CD4-positive, alpha-beta T cell (primary cell): ENCODE data around the gene PLEKHN1. TPM values are rescaled to one million over a fixed set of nuclear protein-coding genes. Genes with fewer than 3 reads are reported as not detected.

Experiments used
- ATAC-seq: fragments of 200-7000 bp; cut with Tn5 transposase; one replicate; pipeline ENCODE4 v1.10.0; 2022; ENCODE audit warnings: mild to moderate bottlenecking; ENCODE audit not compliant: poor library complexity
- CTCF ChIA-PET: fragments of 350-600 bp; sonication (Branson Sonifier 250); formaldehyde crosslinking; loops from one replicate; lab custom pipeline; 2021; ENCODE audit warnings: antibody characterized with exemption, inconsistent platforms; lab: Charles Lee
- POLR2A ChIA-PET: fragments of 350-600 bp; sonication (Branson Sonifier 250); formaldehyde crosslinking; loops from one replicate; lab custom pipeline; 2021; ENCODE audit warnings: antibody characterized with exemption, inconsistent platforms; lab: Charles Lee
- DNase-seq, 14 experiments: peaks; one replicate each; pipeline ENCODE4 v3.0.0-alpha.2; 2013 to 2020; ENCODE audit warnings: mixed read lengths in 2 of 14
- H3K27ac ChIP-seq, 2 donors: one replicate each; pipeline versions ENCODE4 v1.5.1 to v1.7.0; 2013; ENCODE audit warnings: low read length in 2 of 2, low read depth in 1 of 2, mild to moderate bottlenecking in 1 of 2
- H3K27me3 ChIP-seq, 2 experiments: 1 replicate in 1 of 2; 2 replicates in 1 of 2; pipeline versions ENCODE4 v1.6.1 to v1.7.0; 2013; ENCODE audit warnings: low read length in 2 of 2, control low read depth in 1 of 2, mild to moderate bottlenecking in 1 of 2, moderate library complexity in 1 of 2; ENCODE audit not compliant: insufficient read depth in 2 of 2, control insufficient read depth in 1 of 2
- H3K36me3 ChIP-seq: one replicate; pipeline ENCODE4 v1.6.1; 2013; ENCODE audit warnings: low read length, control low read depth; ENCODE audit not compliant: insufficient read depth
- H3K4me1 ChIP-seq: one replicate; pipeline ENCODE4 v1.6.1; 2013; ENCODE audit warnings: low read length, control low read depth; ENCODE audit not compliant: insufficient read depth
- H3K4me3 ChIP-seq: one replicate; pipeline ENCODE4 v1.5.1; 2013; ENCODE audit warnings: mild to moderate bottlenecking, low read length, moderate library complexity
- H3K9me3 ChIP-seq, 2 experiments: 1 replicate in 1 of 2; 2 replicates in 1 of 2; pipeline versions ENCODE4 v1.6.1 to v1.7.0; 2013; ENCODE audit warnings: low read length in 2 of 2, mild to moderate bottlenecking in 2 of 2, control low read depth in 1 of 2, moderate library complexity in 1 of 2; ENCODE audit not compliant: control insufficient read depth in 1 of 2, insufficient read depth in 1 of 2
- H3K27ac Mint-ChIP-seq: one replicate; pipeline ENCODE4 v1.8.0; 2020; ENCODE audit warnings: mixed read lengths
- H3K27me3 Mint-ChIP-seq: one replicate; pipeline ENCODE4 v1.8.0; 2021; ENCODE audit warnings: mixed read lengths
- H3K36me3 Mint-ChIP-seq: one replicate; pipeline ENCODE4 v1.8.0; 2021; ENCODE audit warnings: low read depth, mixed read lengths
- H3K4me1 Mint-ChIP-seq: one replicate; pipeline ENCODE4 v1.8.0; 2021; ENCODE audit warnings: low read depth, mixed read lengths
- H3K4me3 Mint-ChIP-seq: one replicate; pipeline ENCODE4 v1.8.0; 2020; ENCODE audit warnings: mild to moderate bottlenecking, mixed read lengths
- H3K9me3 Mint-ChIP-seq: one replicate; pipeline ENCODE4 v1.8.0; 2020; ENCODE audit warnings: mixed read lengths
- intact Hi-C, 2 experiments: fragments of 100-400 bp; cut with DNase I in 1 of 2; cut with micrococcal nuclease in 1 of 2; formaldehyde crosslinking; loops; one replicate each; pipeline versions ENCODE4 v1.15.1 to v1.9.0; 2023 to 2025; cut with DNase I, micrococcal nuclease
- total RNA-seq, 174 experiments: library from RNA in 2 of 174; stranded (reverse) in 2 of 174; gene quantifications; one replicate each; pipeline ENCODE4 v1.2.3 and lab custom pipeline; 2021 to 2026
- TF ChIP-seq, protein P1 (sequence below): fragments of 200-600 bp; IDR thresholded peaks from one replicate; pipeline ENCODE4 v1.8.0; 2022; ENCODE audit warnings: antibody characterized with exemption, mild to moderate bottlenecking

Gene PLEKHN1
- total RNA-seq, 2 experiments from 2014 or later: 0.69 to 0.95 TPM

DNA sequence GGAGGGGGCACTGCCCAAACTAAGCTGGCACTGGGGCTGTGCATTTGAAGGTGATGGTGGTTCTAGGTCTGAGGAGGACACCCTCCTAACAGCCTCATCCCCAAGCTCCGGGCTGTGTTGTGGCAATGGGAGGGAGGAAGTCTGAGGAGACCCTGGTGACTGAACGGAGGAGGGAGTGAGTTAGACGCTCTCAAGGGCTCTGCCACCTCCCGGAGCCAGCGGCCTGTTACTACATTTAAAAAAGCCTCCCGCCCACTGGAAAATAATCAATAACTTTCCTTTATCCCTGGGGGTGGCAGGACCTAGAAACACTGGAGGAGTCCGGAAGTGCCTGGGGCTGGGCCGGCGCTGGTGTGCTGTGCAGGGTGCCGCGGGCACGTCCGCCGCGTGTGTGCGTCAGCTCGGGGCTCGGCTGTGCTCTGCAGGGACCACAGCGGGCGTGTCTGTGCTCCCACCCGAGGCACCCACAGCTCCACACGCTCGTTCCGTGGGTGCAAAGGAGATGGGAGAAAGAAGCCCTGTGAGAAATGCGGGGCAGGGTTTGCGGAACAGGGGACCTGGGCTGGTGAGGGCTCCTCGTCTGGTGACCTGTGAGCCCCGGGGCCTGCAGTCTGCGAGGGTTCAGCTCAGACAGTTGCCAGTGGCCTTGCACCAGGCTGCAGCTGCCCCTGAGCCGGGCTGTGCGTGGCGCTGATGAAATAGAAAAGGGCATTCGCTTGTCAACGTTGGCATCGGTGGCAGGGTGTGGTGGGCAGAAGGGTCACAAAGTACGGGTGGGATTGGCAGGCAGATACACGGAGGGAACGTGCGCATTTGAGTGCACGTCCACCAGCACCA, 37.2 kb upstream of the PLEKHN1 start:
- Histone ChIP-seq H3K27me3 (peaks cover 23% of the 10 kb centered on the region in 2 experiments), H3K4me3 (no peak overlapping the region), H3K36me3 (no peaks in the 10 kb centered on the region), H3K9me3 (peaks cover 0 to 34% of the 10 kb centered on the region in 2 experiments), H3K27ac (no peak overlapping the region), H3K4me1 (peaks cover 16% of the 10 kb centered on the region)
- H3K4me1 Mint-ChIP-seq: no peaks in the 10 kb centered on the region
- no peaks in the 10 kb centered on the region for H3K9me3 Mint-ChIP-seq
- ChIA-PET CTCF (no interaction called here), POLR2A (no interaction called here)
- DNase-seq (no peak), ATAC-seq (no peak)
- no peak overlapping the region for H3K27ac Mint-ChIP-seq
- TF ChIP-seq, protein P1, sequence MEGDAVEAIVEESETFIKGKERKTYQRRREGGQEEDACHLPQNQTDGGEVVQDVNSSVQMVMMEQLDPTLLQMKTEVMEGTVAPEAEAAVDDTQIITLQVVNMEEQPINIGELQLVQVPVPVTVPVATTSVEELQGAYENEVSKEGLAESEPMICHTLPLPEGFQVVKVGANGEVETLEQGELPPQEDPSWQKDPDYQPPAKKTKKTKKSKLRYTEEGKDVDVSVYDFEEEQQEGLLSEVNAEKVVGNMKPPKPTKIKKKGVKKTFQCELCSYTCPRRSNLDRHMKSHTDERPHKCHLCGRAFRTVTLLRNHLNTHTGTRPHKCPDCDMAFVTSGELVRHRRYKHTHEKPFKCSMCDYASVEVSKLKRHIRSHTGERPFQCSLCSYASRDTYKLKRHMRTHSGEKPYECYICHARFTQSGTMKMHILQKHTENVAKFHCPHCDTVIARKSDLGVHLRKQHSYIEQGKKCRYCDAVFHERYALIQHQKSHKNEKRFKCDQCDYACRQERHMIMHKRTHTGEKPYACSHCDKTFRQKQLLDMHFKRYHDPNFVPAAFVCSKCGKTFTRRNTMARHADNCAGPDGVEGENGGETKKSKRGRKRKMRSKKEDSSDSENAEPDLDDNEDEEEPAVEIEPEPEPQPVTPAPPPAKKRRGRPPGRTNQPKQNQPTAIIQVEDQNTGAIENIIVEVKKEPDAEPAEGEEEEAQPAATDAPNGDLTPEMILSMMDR: no peak
- no peaks in the 10 kb centered on the region for H3K36me3 Mint-ChIP-seq
- no peak overlapping the region for H3K4me3 Mint-ChIP-seq
- peaks cover 51% of the 10 kb centered on the region for H3K27me3 Mint-ChIP-seq
- intact Hi-C loops: no loop called here

DNA sequence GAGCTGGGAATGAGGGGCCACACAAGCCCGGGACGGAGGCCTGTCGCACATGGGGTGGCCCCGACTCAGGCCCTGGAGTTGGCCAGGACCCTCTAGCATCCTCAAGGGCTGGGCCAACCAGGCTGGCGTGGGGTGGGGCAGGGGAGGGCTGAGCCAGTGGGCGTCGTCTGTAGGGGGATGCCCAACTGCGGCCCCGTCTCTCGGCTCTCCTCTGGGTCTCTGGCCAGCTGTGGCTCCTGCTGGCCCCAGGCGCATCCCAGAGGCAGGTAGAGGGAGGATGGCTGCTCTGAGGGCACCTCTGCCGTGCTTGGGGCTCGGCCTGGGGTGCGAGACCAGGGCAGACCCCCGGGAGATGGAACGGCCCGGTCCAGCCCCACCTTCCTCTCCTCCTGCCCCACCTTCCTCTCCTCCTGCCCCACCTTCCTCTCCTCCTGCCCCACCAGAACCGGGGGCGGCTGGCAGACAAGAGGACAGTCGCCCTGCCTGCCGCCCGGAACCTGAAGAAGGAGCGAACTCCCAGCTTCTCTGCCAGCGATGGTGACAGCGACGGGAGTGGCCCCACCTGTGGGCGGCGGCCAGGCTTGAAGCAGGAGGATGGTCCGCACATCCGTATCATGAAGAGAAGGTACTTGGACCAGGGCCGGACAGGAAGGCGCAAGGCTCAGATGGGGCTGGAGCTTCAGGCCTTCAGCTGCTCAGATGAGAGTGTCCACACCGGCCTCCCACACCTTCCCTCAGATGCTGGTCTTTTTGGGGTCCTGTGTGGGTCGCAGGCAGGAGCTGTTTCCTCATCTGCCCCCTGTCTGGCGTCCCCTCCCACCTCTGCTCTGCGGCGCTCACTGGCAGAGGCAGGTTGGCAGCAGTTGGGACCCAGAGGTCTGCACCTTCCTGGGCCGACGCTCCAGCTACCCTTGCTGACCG, 36.3 kb upstream of the PLEKHN1 start:
- ChIA-PET POLR2A (no interaction called here), CTCF (interaction anchor here (0.9 kb wide), 1 partner anchor 72 kb away, joined by 3 read pairs; no protein-coding TSS in a partner anchor)
- intact Hi-C loops: no loop called here
- H3K9me3 ChIP-seq: peaks cover 0 to 35% of the 10 kb centered on the region in 2 experiments
- H3K27ac ChIP-seq: no peak overlapping the region
- H3K4me3 ChIP-seq: no peak overlapping the region
- H3K4me1 ChIP-seq: peaks cover 11% of the 10 kb centered on the region
- Mint-ChIP-seq H3K27ac (no peak overlapping the region), H3K9me3 (no peaks in the 10 kb centered on the region), H3K4me1 (no peaks in the 10 kb centered on the region), H3K4me3 (no peak overlapping the region), H3K27me3 (peaks cover 53% of the 10 kb centered on the region), H3K36me3 (no peaks in the 10 kb centered on the region)
- no peak for ATAC-seq
- DNase-seq: no peak
- H3K36me3 ChIP-seq: no peaks in the 10 kb centered on the region
- H3K27me3 ChIP-seq: peaks cover 24 to 25% of the 10 kb centered on the region in 2 experiments
- TF ChIP-seq, protein P1: no peak

DNA sequence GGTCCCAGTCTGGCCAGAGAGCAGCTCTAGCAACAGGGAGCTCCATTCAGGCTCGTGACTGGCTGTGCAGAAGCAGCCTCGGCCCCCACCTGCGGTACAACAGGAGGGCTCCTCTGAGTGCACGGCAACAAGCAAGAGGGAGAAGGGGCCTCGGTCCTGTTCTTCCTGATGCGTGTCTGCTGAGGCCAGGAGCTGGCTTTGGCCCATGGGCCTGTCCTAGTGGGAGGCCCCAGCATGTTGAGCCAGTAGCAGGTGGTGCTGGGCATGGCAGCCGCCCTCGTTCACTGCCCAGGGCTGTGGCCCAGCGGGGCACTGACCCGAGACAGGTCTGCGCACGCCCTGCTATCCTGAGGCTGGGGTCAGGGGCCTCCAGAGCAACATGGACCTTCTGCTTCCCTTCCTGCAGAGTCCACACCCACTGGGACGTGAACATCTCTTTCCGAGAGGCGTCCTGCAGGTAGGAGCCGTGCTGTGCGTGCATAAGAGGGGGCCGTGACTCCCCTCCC, 35.6 kb upstream of the PLEKHN1 start:
- ATAC-seq: no peak

More for the DNA sequence above, 35.6 kb upstream of the PLEKHN1 start:
- Mint-ChIP-seq H3K36me3 (no peaks in the 10 kb centered on the region), H3K27ac (no peak overlapping the region), H3K4me3 (no peak overlapping the region), H3K9me3 (no peaks in the 10 kb centered on the region), H3K4me1 (no peaks in the 10 kb centered on the region), H3K27me3 (peaks cover 60% of the 10 kb centered on the region)
- H3K36me3 ChIP-seq: no peaks in the 10 kb centered on the region
- H3K27ac ChIP-seq: no peak overlapping the region
- DNase-seq: no peak
- intact Hi-C loops: no loop called here
- H3K4me3 ChIP-seq: no peak overlapping the region
- POLR2A ChIA-PET: no interaction called here
- CTCF ChIA-PET: interaction anchor here (0.9 kb wide), 1 partner anchor 71 kb away, joined by 3 read pairs; no protein-coding TSS in a partner anchor
- peaks cover 29 to 30% of the 10 kb centered on the region in 2 experiments for H3K27me3 ChIP-seq
- peaks cover 0 to 39% of the 10 kb centered on the region in 2 experiments for H3K9me3 ChIP-seq
- TF ChIP-seq, protein P1: no peak
- H3K4me1 ChIP-seq: peaks cover 5% of the 10 kb centered on the region
